Measurements from ENCODE around the gene ZMIZ1. TPM values are rescaled to one million over a fixed set of nuclear protein-coding genes. Genes with fewer than 3 reads are reported as not detected.

Gene ZMIZ1
- total RNA-seq, 1 experiment from 2014 or later, result 28.4 TPM

DNA sequence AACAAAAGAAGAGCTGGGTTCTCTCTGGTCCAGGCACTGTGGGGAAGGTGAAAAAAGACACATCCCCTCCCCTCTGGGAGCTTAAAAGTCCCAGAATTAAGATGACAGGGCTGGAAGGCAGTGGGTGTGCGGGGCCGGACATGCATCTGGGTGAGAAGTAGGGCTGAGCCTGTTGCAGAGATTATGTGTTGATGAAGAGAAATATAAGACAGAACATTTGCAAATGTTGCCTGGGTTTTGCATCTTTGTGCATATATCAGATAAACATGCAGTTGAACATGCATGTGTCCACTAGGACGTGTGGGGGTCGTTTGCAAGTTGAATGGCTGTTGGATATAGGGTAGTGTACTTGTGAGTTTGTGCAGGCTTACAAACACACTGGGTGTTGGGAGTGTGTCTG is 184.2 kb downstream of the ZMIZ1 start (continued):
- TF ChIP-seq, protein P1, sequence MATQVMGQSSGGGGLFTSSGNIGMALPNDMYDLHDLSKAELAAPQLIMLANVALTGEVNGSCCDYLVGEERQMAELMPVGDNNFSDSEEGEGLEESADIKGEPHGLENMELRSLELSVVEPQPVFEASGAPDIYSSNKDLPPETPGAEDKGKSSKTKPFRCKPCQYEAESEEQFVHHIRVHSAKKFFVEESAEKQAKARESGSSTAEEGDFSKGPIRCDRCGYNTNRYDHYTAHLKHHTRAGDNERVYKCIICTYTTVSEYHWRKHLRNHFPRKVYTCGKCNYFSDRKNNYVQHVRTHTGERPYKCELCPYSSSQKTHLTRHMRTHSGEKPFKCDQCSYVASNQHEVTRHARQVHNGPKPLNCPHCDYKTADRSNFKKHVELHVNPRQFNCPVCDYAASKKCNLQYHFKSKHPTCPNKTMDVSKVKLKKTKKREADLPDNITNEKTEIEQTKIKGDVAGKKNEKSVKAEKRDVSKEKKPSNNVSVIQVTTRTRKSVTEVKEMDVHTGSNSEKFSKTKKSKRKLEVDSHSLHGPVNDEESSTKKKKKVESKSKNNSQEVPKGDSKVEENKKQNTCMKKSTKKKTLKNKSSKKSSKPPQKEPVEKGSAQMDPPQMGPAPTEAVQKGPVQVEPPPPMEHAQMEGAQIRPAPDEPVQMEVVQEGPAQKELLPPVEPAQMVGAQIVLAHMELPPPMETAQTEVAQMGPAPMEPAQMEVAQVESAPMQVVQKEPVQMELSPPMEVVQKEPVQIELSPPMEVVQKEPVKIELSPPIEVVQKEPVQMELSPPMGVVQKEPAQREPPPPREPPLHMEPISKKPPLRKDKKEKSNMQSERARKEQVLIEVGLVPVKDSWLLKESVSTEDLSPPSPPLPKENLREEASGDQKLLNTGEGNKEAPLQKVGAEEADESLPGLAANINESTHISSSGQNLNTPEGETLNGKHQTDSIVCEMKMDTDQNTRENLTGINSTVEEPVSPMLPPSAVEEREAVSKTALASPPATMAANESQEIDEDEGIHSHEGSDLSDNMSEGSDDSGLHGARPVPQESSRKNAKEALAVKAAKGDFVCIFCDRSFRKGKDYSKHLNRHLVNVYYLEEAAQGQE (IDR thresholded peaks at IDR 0.05; ENCODE audit: low read depth), result no peak
- TF ChIP-seq, protein P2, sequence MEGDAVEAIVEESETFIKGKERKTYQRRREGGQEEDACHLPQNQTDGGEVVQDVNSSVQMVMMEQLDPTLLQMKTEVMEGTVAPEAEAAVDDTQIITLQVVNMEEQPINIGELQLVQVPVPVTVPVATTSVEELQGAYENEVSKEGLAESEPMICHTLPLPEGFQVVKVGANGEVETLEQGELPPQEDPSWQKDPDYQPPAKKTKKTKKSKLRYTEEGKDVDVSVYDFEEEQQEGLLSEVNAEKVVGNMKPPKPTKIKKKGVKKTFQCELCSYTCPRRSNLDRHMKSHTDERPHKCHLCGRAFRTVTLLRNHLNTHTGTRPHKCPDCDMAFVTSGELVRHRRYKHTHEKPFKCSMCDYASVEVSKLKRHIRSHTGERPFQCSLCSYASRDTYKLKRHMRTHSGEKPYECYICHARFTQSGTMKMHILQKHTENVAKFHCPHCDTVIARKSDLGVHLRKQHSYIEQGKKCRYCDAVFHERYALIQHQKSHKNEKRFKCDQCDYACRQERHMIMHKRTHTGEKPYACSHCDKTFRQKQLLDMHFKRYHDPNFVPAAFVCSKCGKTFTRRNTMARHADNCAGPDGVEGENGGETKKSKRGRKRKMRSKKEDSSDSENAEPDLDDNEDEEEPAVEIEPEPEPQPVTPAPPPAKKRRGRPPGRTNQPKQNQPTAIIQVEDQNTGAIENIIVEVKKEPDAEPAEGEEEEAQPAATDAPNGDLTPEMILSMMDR (IDR thresholded peaks at IDR 0.05 in 2 of 3, conservative IDR thresholded peaks at IDR 0.05 in 1 of 3; ENCODE audit: borderline replicate concordance in 1 of 3, insufficient read depth in 1 of 3, low read depth in 2 of 3, low read length in 2 of 3), result no peak

DNA sequence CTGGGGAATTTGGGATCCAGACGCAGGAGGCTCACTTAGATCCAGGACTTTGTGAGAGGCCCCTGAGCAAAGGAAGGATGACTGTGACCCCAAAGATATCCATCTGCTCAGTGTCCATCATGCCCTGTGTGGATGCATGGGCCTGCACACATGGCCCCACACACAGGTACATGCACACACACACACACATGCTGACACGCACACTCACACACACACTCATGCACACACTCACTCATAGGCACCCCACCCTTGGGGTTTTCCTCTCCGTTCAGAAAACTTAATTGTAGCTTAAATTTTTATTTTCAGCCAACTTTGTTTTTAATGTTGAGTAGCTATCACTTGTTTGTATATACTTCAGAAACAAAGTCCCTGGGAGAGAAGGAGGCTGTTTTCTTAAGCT is 184.9 kb downstream of the ZMIZ1 start:
- no peaks in the 10 kb centered on the region; a peak in 1 of 4 replicates for H3K36me3 ChIP-seq (ENCODE audit: control insufficient read depth in 1 of 2, insufficient read depth in 2 of 2, low read length in 2 of 2)

More for the DNA sequence above, 184.9 kb downstream of the ZMIZ1 start:
- no peaks in the 10 kb centered on the region for H4K20me1 ChIP-seq (ENCODE audit: insufficient read depth)
- no peak overlapping the region for H3K4me3 ChIP-seq (replicated peaks in 1 of 2; ENCODE audit: low read depth in 1 of 2, low read length in 2 of 2)
- no peaks in the 10 kb centered on the region for H3K27me3 ChIP-seq (ENCODE audit: insufficient read depth, low read length)
- intact Hi-C loops (cut with micrococcal nuclease), result no loop called here
- no peaks in the 10 kb centered on the region for H3K79me2 ChIP-seq (ENCODE audit: insufficient read depth, low read length)
- ChIA-PET CTCF (no interaction called here), POLR2A (no interaction called here), RAD21 (ENCODE audit: low non-redundant PET in 1 of 2, low total read pairs in 2 of 2, uncharacterized antibody in 2 of 2, unreplicated experiment in 2 of 2) (no interaction called here)
- H3K27ac ChIP-seq (ENCODE audit: low read depth, low read length), result no peak overlapping the region
- no peak for TF ChIP-seq ELF1 (IDR thresholded peaks at IDR 0.05; ENCODE audit: borderline replicate concordance, low read depth)
- TF ChIP-seq CEBPB (IDR thresholded peaks at IDR 0.05; ENCODE audit: low read depth), result no peak
- TF ChIP-seq EZH2phosphoT487 (IDR thresholded peaks at IDR 0.05; ENCODE audit: borderline replicate concordance), result no peak
- TF ChIP-seq, protein P2 (IDR thresholded peaks at IDR 0.05 in 2 of 3, conservative IDR thresholded peaks at IDR 0.05 in 1 of 3; ENCODE audit: borderline replicate concordance in 1 of 3, insufficient read depth in 1 of 3, low read depth in 2 of 3, low read length in 2 of 3), result no peak
- TF ChIP-seq YY1 (IDR thresholded peaks at IDR 0.05; ENCODE audit: extremely low read depth, insufficient replicate concordance, low read depth, low read length), result no peak
- no peaks in the 10 kb centered on the region for H3K4me1 ChIP-seq (ENCODE audit: control insufficient read depth in 1 of 2, insufficient read depth in 2 of 2, low read length in 2 of 2)
- ATAC-seq (no peak), DNase-seq (ENCODE audit: low read depth, low spot score) (no peak)
- BruUV-seq (replicated peaks), result no TSS peak
- no peak overlapping the region for H2AFZ ChIP-seq (ENCODE audit: low read depth, low read length, poor library complexity, severe bottlenecking)
- no peaks in the 10 kb centered on the region for H3K9me2 ChIP-seq (ENCODE audit: insufficient read depth)
- no peak overlapping the region for H3K9ac ChIP-seq (ENCODE audit: low read length)
- no peaks in the 10 kb centered on the region for H3K9me3 ChIP-seq (ENCODE audit: control insufficient read depth in 1 of 2, insufficient read depth in 1 of 2, low read depth in 1 of 2, low read length in 2 of 2)
- no peak overlapping the region for H3K4me2 ChIP-seq (ENCODE audit: low read length)
